Inferior parietal cortex (tissue), 1 donor: ENCODE measurements around the gene TSPAN10.
"Not testable (repeated sequence)": the region's sequence is repeated elsewhere in the genome, so short reads cannot be mapped to it uniquely, and the experiment has no call there.

Experiments
- DNase-seq: peaks from one replicate; pipeline ENCODE4 v3.0.0-alpha.2; 2016; ENCODE audit errors: extremely low spot score

The TSPAN10 gene

GRCh38 chr17:81636505-81637288, at the start of gene TSPAN10, which contains the start of gene NPLOC4:
Gene TSPAN10 (plus strand): TSS chr17:81637196. CDS start chr17:81642413, 5,217 bp downstream.
Gene NPLOC4 (minus strand): TSS chr17:81637112. CDS start chr17:81636930, 182 bp downstream.
- peak; percentile 83 for DNase-seq

GRCh38 chr17:81589612-81590011, 47.4 kb upstream of the TSPAN10 start:
- no peak for DNase-seq

GRCh38 chr17:81590121-81590520, 46.9 kb upstream of the TSPAN10 start:
- no peak for DNase-seq

- DNase-seq: no peak
These were observed 45.0 kb upstream of the TSPAN10 start for GRCh38 chr17:81591971-81592370.

GRCh38 chr17:81593105-81593871, 43.7 kb upstream of the TSPAN10 start:
- no peak for DNase-seq

DNA sequence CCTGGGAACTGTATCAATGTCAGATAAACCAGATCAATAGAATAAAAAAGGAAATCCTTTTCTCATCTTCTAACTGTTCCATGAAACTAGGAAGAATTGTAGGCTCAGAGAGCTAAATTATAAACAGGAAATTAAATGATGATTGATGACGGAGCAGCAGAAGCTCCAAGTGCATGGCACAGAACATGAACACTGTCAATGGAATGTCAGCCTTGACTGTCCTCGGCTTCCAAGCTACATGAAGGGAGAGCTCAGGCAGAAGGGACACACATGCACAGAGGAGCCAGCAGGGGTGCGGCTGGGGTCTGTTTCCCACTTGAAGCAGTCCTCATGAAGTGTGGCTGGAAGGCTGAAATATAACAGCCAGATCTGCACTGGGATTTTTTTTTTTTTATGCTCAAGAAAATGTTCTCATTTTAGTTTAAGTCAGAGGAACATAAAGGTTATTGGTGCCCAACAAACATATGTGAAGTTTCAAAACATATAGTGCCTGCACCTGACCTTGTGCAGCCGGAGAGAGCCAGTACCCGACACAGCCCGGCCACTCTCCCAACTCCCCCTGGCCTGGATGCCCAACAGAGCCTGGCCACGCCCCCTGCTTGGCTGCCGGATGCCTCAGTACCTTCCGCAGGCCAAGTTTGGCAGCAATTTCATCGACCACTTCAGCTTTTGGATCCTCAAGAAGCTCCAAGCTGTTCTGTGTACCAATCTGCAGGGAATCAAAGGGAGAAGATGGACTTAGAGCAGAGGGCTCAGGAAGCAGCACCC, 37.1 kb upstream of the TSPAN10 start:
- no peak for DNase-seq

DNA sequence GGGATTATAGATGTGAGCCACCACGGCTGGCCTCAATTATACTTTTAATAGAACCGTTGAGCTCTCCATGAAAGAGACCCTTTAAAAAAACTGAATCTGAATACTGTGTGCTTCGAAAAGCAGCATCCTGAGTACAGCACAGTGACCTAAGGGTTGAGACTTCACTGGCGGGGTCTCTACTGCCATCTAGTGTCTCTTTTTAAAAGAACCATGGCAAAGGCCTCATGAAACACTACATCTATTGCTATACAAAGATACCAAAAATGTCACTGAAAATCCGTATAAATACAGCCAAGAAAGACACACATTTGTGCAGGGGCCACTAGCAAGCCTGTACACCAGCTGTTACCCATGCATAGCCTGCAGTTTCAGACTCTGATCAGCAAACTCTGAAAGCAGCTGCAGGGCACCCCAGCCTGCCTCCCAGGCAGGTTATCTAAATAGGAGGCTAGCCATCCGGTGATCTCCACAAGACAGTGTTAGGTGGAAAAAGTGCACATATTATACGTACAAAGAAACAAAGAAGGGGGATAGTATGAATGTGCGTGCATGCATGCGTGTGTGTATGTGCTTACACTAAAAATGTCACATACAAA, 35.4 kb upstream of the TSPAN10 start:
- DNase-seq: peak; percentile 78

GRCh38 chr17:81603846-81604610, 33.0 kb upstream of the TSPAN10 start:
- no peak for DNase-seq

DNA sequence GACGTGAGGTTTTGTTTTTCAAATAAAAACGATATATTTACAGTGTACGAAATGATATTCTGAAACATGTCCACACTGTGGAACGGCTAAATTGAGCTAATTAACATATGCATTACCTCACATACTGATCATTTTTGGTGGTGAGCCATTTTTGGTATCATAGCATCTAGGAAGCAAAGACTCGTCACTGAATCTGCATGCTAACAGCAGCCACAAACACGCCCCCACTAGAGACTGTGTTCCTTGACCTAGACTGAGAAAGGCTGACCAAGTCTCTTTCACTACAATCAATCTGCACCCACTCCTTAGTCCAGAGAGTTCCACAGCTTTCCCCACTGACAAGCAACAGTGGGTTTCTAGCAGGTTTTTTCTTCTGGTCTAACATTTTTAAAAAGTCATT, 29.6 kb upstream of the TSPAN10 start:
- no peak for DNase-seq

GRCh38 chr17:81608082-81608481, 28.9 kb upstream of the TSPAN10 start:
- no peak for DNase-seq

DNA sequence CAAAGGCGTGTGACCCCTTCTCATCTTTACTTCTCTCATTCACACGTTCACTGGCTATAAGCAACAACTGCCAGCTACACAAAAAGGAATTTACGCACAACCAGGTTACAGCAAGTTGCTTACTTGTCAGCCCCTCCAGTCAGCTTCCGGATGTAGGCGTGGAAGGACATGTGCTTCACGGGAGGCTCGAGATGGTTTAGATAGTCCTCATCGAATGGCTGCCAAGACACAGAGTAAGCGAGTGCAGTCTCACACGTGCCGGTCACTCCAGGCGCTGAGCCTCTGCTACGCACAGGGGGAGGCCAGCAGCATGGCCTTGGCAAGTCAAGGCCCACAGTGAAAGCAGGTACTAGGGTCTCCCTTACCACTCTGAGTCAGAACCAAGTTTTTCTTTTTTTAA, 28.4 kb upstream of the TSPAN10 start:
- DNase-seq: no peak

GRCh38 chr17:81609541-81610311, 27.3 kb upstream of the TSPAN10 start:
- DNase-seq: no peak

DNA sequence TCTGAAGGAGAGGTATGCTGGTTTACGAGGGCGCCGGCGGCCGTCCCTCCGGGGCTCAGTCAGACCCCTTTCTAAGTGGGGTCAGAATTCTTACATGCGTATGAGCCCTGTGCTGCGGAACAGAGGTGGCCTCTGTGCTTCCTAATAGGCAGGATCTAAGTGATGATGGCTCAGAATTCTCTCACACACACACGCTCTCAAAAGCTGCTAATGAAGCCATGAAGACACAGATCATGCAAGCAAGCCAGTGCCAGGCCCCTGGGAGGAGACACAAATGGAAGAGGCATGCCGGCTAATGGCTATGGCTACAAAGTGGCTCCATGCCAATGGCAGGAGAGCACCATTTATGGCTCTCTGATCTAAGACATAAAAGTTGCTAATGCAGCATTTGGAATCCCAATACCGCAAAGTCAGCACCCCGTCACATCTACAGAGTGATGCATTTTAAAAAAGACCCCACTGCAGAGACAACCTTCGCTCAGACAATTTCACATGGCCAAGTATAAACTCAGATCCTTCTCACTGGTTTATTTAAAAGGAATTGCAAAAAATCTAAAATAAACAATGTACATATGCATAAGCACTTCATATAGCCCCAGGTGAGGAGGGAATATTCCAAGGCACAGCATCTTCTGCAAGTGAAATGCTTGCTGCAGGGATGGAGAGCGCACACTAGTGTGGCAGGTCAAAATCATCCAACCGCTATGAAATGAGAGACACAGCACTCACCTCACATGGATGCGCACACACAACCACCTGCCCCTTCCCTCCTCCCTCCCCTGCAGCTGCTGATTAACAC, 24.6 kb upstream of the TSPAN10 start:
- DNase-seq: no peak

- DNase-seq: no peak
These were observed 21.5 kb upstream of the TSPAN10 start for GRCh38 chr17:81615401-81615930.

DNA sequence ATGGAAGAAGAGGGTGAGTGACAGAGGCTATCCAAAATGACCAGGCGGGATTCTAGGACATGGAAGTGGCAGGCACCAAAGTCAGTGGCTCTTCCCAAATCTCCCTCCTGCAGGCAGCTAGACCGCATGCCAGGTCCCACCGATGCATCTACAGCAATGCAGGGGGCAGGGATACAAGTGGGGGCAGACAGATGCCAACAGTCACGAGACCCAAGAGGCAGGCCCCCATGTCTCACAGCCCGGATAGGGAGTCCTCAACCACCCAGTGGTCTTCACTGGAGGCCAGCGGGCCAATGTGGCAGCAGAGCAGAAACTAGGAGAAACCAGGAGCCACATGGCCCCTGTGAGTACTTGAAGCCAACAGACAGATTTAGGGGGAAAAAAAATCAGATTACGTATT, 20.1 kb upstream of the TSPAN10 start:
- no peak for DNase-seq

- not testable (repeated sequence) for DNase-seq
These were observed 18.7 kb upstream of the TSPAN10 start for GRCh38 chr17:81618307-81618706.

DNA sequence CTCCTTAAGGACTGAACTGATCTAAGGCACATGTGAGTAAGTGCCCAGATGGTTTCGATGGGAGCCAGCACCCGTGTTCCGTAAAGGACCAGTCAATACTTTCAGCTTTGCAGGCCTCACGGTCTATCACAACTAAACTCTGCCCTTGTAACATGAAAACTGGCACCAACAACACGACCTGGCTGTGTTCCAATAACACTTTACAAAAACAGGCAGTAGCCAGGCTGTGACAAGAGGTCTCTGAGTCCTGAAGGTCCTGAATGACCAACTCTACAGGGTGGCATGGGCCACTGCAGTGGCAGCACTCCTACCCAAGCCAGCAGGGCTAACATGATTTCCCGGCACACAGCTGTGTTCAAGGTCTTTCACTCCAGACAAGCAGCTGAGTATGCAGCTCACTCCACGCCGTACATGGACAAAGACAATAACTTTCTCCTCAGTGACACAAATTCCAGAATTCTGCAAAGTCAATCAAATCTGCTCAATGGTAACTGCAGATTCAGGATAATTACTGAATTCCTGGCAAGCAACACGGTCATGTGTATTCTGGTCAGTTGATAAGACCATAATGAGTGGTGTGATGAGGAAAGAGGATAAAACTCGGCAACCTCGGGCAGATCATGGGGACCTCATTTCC, 15.4 kb upstream of the TSPAN10 start:
- DNase-seq: no peak

- DNase-seq: no peak
These were observed 6.7 kb upstream of the TSPAN10 start for GRCh38 chr17:81630274-81630673.

DNA sequence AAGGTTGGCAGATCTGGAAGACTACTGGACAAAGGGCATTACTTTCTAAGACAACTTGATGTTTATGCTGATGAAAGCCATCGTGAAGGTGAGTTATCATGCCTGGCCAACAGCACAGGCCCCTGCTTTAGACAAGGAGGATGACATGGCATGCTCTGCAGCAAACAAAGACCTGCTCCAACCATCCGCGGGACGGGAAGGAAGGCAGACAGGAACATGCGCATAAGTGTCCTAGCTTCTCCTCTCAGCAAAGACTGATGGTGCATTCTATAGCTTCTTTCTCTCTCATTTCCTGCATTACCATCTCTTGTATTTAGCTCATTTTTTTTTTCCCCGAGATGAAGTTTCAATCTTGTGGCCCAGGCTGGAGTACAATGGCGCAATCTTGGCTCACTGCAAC, 5.5 kb upstream of the TSPAN10 start:
- no peak for DNase-seq
